CD4-positive, alpha-beta T cell treated with Interferon alpha-2 for 1 hour (primary cell): Measurements from ENCODE around the gene SLC46A1.
A peak's percentile ranks its signal among the peaks of the same experiment; 100 is the strongest.
"Not testable (repeated sequence)": the region's sequence is repeated elsewhere in the genome, so short reads cannot be mapped to it uniquely, and the experiment has no call there.

Experiments used
- DNase-seq, 2 donors: peaks; one replicate each; pipeline ENCODE4 v3.0.0-alpha.2; 2020 to 2022

SLC46A1 gene

GRCh38 chr17:28405632-28406472 is at the start of gene SLC46A1:
SLC46A1 (minus strand) TSS chr17:28406212; CDS start chr17:28406114, 98 bp downstream.
- DNase-seq = peak; percentile 18 to 28

- no peak for DNase-seq
Observed at GRCh38 chr17:28449859-28450258, 43.8 kb upstream of the SLC46A1 start.

- no peak for DNase-seq
Observed at GRCh38 chr17:28447396-28447760, 41.4 kb upstream of the SLC46A1 start.

GRCh38 chr17:28446716-28447395 is 40.8 kb upstream of the SLC46A1 start:
- DNase-seq = no peak

- DNase-seq = no peak
Observed at GRCh38 chr17:28443901-28444638, 38.1 kb upstream of the SLC46A1 start.

GRCh38 chr17:28434326-28434725 is 28.3 kb upstream of the SLC46A1 start:
- DNase-seq = not testable (repeated sequence)

- no peak for DNase-seq
Observed at GRCh38 chr17:28433721-28434120, 27.7 kb upstream of the SLC46A1 start.

GRCh38 chr17:28427982-28428381 is 22.0 kb upstream of the SLC46A1 start:
- not testable (repeated sequence) for DNase-seq

- DNase-seq = no peak
Observed at GRCh38 chr17:28427371-28427770, 21.4 kb upstream of the SLC46A1 start.

- no peak for DNase-seq
Observed at GRCh38 chr17:28426081-28426519, 20.1 kb upstream of the SLC46A1 start.

- no peak for DNase-seq
Observed at GRCh38 chr17:28425206-28425605, 19.2 kb upstream of the SLC46A1 start.

GRCh38 chr17:28421787-28422305 is 15.8 kb upstream of the SLC46A1 start:
- no peak for DNase-seq

- DNase-seq = peak; percentile 46 to 62
Observed at GRCh38 chr17:28416703-28417311, 10.8 kb upstream of the SLC46A1 start.

- no peak for DNase-seq
Observed at GRCh38 chr17:28415886-28416285, 9.9 kb upstream of the SLC46A1 start.

- no peak for DNase-seq
Observed at GRCh38 chr17:28413804-28414203, 7.8 kb upstream of the SLC46A1 start.

- no peak for DNase-seq
Observed at GRCh38 chr17:28412099-28412498, 6.1 kb upstream of the SLC46A1 start.

GRCh38 chr17:28407974-28408306 is 1.9 kb upstream of the SLC46A1 start:
- DNase-seq = no peak

- no peak for DNase-seq
Observed at GRCh38 chr17:28407130-28407973, 1.3 kb upstream of the SLC46A1 start.

GRCh38 chr17:28406473-28406814 is 432 bp upstream of the SLC46A1 start:
- no peak for DNase-seq

- DNase-seq = no peak
Observed at GRCh38 chr17:28404812-28405570, 1.0 kb downstream of the SLC46A1 start.

GRCh38 chr17:28404461-28404811 is 1.6 kb downstream of the SLC46A1 start:
- no peak for DNase-seq
